ENCODE results near the gene SETBP1. TPM values are rescaled to one million over a fixed set of nuclear protein-coding genes. Genes with fewer than 3 reads are reported as not detected.
A peak's percentile ranks its signal among the peaks of the same experiment; 100 is the strongest.

SETBP1 gene
- total RNA-seq, 1 donor from 2014 or later = 80.0 TPM

DNA sequence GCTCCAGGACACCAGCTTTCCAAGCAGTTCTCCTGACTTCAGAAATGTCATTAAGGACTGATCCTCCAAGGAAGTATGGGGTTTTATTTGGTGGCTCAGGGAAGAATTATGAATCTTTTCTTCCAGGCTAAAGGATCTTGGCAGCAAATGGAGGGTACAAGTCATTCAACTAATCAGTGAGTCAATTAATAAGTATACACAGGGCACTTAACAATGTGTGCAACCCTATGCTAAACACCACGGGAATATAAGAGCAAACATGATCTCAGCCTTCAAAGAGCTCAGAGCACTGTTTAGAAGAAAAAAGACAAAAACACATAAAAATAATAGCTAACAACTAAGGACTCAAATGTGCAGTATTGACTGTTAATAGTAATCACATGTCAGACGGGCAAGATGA is 234.5 kb downstream of the SETBP1 start:
- peaks cover 38% of the 10 kb centered on the region for H3K4me1 Mint-ChIP-seq (ENCODE audit: unreplicated experiment)
- DNase-seq (ENCODE audit: extremely low spot score, unreplicated experiment) = no peak
- H3K36me3 Mint-ChIP-seq (ENCODE audit: unreplicated experiment) = peaks cover 4% of the 10 kb centered on the region
- no peaks in the 10 kb centered on the region for H3K27me3 Mint-ChIP-seq (ENCODE audit: unreplicated experiment)
- no peak overlapping the region for H3K27ac Mint-ChIP-seq (ENCODE audit: unreplicated experiment)
- TF ChIP-seq CTCF (IDR thresholded peaks at IDR 0.05) = no peak
- peaks cover 5% of the 10 kb centered on the region for H3K9me3 Mint-ChIP-seq (ENCODE audit: unreplicated experiment)
- H3K4me3 Mint-ChIP-seq (ENCODE audit: unreplicated experiment) = no peak overlapping the region

DNA sequence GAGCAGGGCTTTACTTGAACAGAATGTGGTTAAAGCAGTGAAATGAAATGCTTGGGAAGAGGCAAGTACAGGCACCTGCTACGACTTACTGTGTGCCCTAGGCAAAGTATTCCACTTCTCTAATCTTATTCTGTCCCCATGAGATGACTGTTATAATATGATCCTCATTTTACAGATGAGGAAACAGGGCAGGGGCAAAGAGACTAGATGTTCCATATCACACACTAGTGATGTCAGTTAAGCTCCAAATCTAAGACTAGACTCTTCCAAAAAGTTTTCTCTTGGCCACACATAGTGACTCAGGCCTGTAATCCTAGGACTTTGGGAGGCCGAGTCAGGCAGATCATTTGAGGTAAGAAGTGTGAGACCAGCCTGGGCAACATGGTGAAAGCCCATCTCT is 235.0 kb downstream of the SETBP1 start:
- no peak for DNase-seq (ENCODE audit: extremely low spot score, unreplicated experiment)
- Mint-ChIP-seq H3K4me1 (ENCODE audit: unreplicated experiment) (peaks cover 34% of the 10 kb centered on the region), H3K9me3 (ENCODE audit: unreplicated experiment) (peaks cover 5% of the 10 kb centered on the region), H3K36me3 (ENCODE audit: unreplicated experiment) (peaks cover 4% of the 10 kb centered on the region), H3K27ac (ENCODE audit: unreplicated experiment) (peak overlapping the region; percentile 66), H3K27me3 (ENCODE audit: unreplicated experiment) (no peaks in the 10 kb centered on the region), H3K4me3 (ENCODE audit: unreplicated experiment) (no peak overlapping the region)
- no peak for TF ChIP-seq CTCF (IDR thresholded peaks at IDR 0.05)

- no peak overlapping the region for H3K4me3 Mint-ChIP-seq (ENCODE audit: unreplicated experiment)
- peak overlapping the region; percentile 66 for H3K27ac Mint-ChIP-seq (ENCODE audit: unreplicated experiment)
- peaks cover 33% of the 10 kb centered on the region for H3K4me1 Mint-ChIP-seq (ENCODE audit: unreplicated experiment)
- H3K27me3 Mint-ChIP-seq (ENCODE audit: unreplicated experiment) = no peaks in the 10 kb centered on the region
- H3K9me3 Mint-ChIP-seq (ENCODE audit: unreplicated experiment) = peaks cover 5% of the 10 kb centered on the region
- TF ChIP-seq CTCF (IDR thresholded peaks at IDR 0.05) = no peak
- DNase-seq (ENCODE audit: extremely low spot score, unreplicated experiment) = no peak
- H3K36me3 Mint-ChIP-seq (ENCODE audit: unreplicated experiment) = peaks cover 4% of the 10 kb centered on the region
Observed at GRCh38 chr18:44916429-44917207, 235.9 kb downstream of the SETBP1 start.

- no peaks in the 10 kb centered on the region for H3K27me3 Mint-ChIP-seq (ENCODE audit: unreplicated experiment)
- H3K4me3 Mint-ChIP-seq (ENCODE audit: unreplicated experiment) = peak overlapping the region; percentile 24
- DNase-seq (ENCODE audit: extremely low spot score, unreplicated experiment) = no peak
- peaks cover 37% of the 10 kb centered on the region for H3K4me1 Mint-ChIP-seq (ENCODE audit: unreplicated experiment)
- no peak for TF ChIP-seq CTCF (IDR thresholded peaks at IDR 0.05)
- peak overlapping the region; percentile 66 for H3K27ac Mint-ChIP-seq (ENCODE audit: unreplicated experiment)
- peaks cover 5% of the 10 kb centered on the region for H3K9me3 Mint-ChIP-seq (ENCODE audit: unreplicated experiment)
- peaks cover 8% of the 10 kb centered on the region for H3K36me3 Mint-ChIP-seq (ENCODE audit: unreplicated experiment)
Observed at GRCh38 chr18:44917216-44918141, 236.8 kb downstream of the SETBP1 start.

DNA sequence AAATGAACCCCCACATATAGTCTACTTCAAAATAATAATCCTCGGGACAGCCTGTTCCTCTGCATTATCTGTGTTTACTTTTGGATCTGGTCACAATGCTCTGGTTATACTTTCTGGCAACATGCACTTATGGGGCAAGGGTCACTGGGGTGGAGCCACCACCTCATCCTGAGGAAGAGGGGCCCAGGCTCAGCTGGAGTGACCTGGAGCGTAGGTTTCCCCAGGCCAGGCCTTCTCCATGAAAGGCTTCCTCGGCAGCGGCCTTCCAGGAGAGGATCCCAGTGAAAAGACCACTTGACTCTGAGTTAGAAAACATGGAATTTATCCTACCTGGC is 237.4 kb downstream of the SETBP1 start:
- Mint-ChIP-seq H3K4me3 (ENCODE audit: unreplicated experiment) (no peak overlapping the region), H3K36me3 (ENCODE audit: unreplicated experiment) (peaks cover 9% of the 10 kb centered on the region), H3K27me3 (ENCODE audit: unreplicated experiment) (no peaks in the 10 kb centered on the region), H3K4me1 (ENCODE audit: unreplicated experiment) (peaks cover 43% of the 10 kb centered on the region), H3K9me3 (ENCODE audit: unreplicated experiment) (peaks cover 5% of the 10 kb centered on the region), H3K27ac (ENCODE audit: unreplicated experiment) (peak overlapping the region; percentile 6)
- no peak for DNase-seq (ENCODE audit: extremely low spot score, unreplicated experiment)
- TF ChIP-seq CTCF (IDR thresholded peaks at IDR 0.05) = no peak
